HepG2 (cell line): ENCODE measurements around the gene DOK7. TPM values are rescaled to one million over a fixed set of nuclear protein-coding genes. Genes with fewer than 3 reads are reported as not detected.
A peak's percentile ranks its signal among the peaks of the same experiment; 100 is the strongest.

ENCODE experiments used
- BCL6 ChIP-seq: IDR thresholded peaks from 2 replicates; pipeline ENCODE4 v1.6.1; 2016; ENCODE audit warnings: missing genetic modification reagents, missing compliant biosample characterization
- CC2D1A ChIP-seq: sonication (generic); formaldehyde crosslinking; IDR thresholded peaks from 2 replicates; pipeline ENCODE4 v1.8.1; 2023; ENCODE audit warnings: mild to moderate bottlenecking, missing genetic modification reagents
- CEBPB ChIP-seq: IDR thresholded peaks from 2 replicates; pipeline ENCODE4 v1.6.1; 2011; ENCODE audit warnings: low read depth, low read length, improper control_type of control experiment, borderline replicate concordance
- DMAP1 ChIP-seq: IDR thresholded peaks from 2 replicates; pipeline ENCODE4 v1.6.1; 2016
- ELK4 ChIP-seq: sonication (generic); formaldehyde crosslinking; IDR thresholded peaks from 2 replicates; pipeline ENCODE4 v1.9.0; 2021; ENCODE audit warnings: missing genetic modification reagents, borderline replicate concordance
- HOXA9 ChIP-seq: sonication (generic); formaldehyde crosslinking; IDR thresholded peaks from 2 replicates; pipeline ENCODE4 v1.8.1; 2022; ENCODE audit warnings: missing genetic modification reagents, mild to moderate bottlenecking, moderate library complexity, borderline replicate concordance
- IKZF4 ChIP-seq: sonication (generic); formaldehyde crosslinking; IDR thresholded peaks from 2 replicates; pipeline ENCODE4 v1.5.1; 2020; ENCODE audit warnings: borderline replicate concordance, mild to moderate bottlenecking, low read depth, missing genetic modification reagents; ENCODE audit errors: not compliant biosample characterization
- JUND ChIP-seq: sonication (generic); formaldehyde crosslinking; IDR thresholded peaks from 2 replicates; pipeline ENCODE4 v1.8.0; 2022; ENCODE audit warnings: mild to moderate bottlenecking, missing genetic modification reagents
- KDM6A ChIP-seq: IDR thresholded peaks from 2 replicates; pipeline ENCODE4 v1.6.1; 2016; ENCODE audit warnings: low read depth
- KLF6 ChIP-seq: IDR thresholded peaks from 2 replicates; pipeline ENCODE4 v1.8.0; 2016; ENCODE audit warnings: missing biosample characterization, missing genetic modification reagents
- MYC ChIP-seq: sonication (generic); formaldehyde crosslinking; IDR thresholded peaks from 2 replicates; pipeline ENCODE4 v1.9.0; 2021; ENCODE audit warnings: missing genetic modification reagents, borderline replicate concordance
- NCOR1 ChIP-seq: fragments of 200-600 bp; sonication (generic); IDR thresholded peaks from 2 replicates; pipeline ENCODE4 v1.7.0; 2017; ENCODE audit warnings: antibody characterized with exemption, low read length, borderline replicate concordance
- POLR2G ChIP-seq: fragments of 200-400 bp; formaldehyde crosslinking; IDR thresholded peaks from 2 replicates; pipeline ENCODE4 v1.6.1; 2018; ENCODE audit warnings: mild to moderate bottlenecking, low read depth, low read length, moderate library complexity
- RELA ChIP-seq: sonication (generic); formaldehyde crosslinking; IDR thresholded peaks from 2 replicates; pipeline ENCODE4 v1.4.0; 2020; ENCODE audit warnings: missing genetic modification reagents
- SATB2 ChIP-seq: sonication (generic); formaldehyde crosslinking; IDR thresholded peaks from 2 replicates; pipeline ENCODE4 v1.5.0; 2020; ENCODE audit warnings: missing genetic modification reagents
- SOX13 ChIP-seq, 3 experiments: fragments of 450-650 bp in 1 of 3; sonication (generic) in 1 of 3; formaldehyde crosslinking in 1 of 3; IDR thresholded peaks in 2 of 3; conservative IDR thresholded peaks in 1 of 3; 2 replicates each; pipeline versions ENCODE4 v1.5.0 to v1.6.1; 2016 to 2020; ENCODE audit warnings: antibody characterized with exemption in 1 of 3, mild to moderate bottlenecking in 1 of 3, missing compliant biosample characterization in 1 of 3, missing genetic modification reagents in 1 of 3, moderate library complexity in 1 of 3
- TEAD3 ChIP-seq: optimal IDR thresholded peaks from 2 replicates; pipeline ENCODE3; 2016; ENCODE audit warnings: borderline replicate concordance
- TERF1 ChIP-seq: sonication (generic); formaldehyde crosslinking; IDR thresholded peaks from 2 replicates; pipeline ENCODE4 v1.8.0; 2022; ENCODE audit warnings: mild to moderate bottlenecking, missing genetic modification reagents, moderate library complexity
- ZBTB20 ChIP-seq: sonication (generic); formaldehyde crosslinking; IDR thresholded peaks from 2 replicates; pipeline ENCODE4 v1.8.1; 2023; ENCODE audit warnings: missing genetic modification reagents, low read depth, mild to moderate bottlenecking, borderline replicate concordance
- ZBTB25 ChIP-seq: IDR thresholded peaks from 2 replicates; pipeline ENCODE4 v1.6.1; 2018; ENCODE audit warnings: missing genetic modification reagents
- ZNF136 ChIP-seq: sonication (generic); formaldehyde crosslinking; IDR thresholded peaks from 2 replicates; pipeline ENCODE4 v1.8.1; 2022; ENCODE audit warnings: low read depth, mild to moderate bottlenecking, moderate library complexity, missing genetic modification reagents
- ZNF253 ChIP-seq: sonication (generic); formaldehyde crosslinking; IDR thresholded peaks from 2 replicates; pipeline ENCODE4 v1.8.0; 2022; ENCODE audit warnings: mild to moderate bottlenecking, missing genetic modification reagents, borderline replicate concordance
- ZNF274 ChIP-seq: sonication (generic); formaldehyde crosslinking; IDR thresholded peaks from 2 replicates; pipeline ENCODE4 v1.5.1; 2020; ENCODE audit warnings: mild to moderate bottlenecking, missing genetic modification reagents
- ZNF383 ChIP-seq: sonication (generic); formaldehyde crosslinking; IDR thresholded peaks from 2 replicates; pipeline ENCODE4 v1.4.0; 2020; ENCODE audit warnings: missing genetic modification reagents, mild to moderate bottlenecking, borderline replicate concordance
- ZNF530 ChIP-seq: sonication (generic); formaldehyde crosslinking; IDR thresholded peaks from 2 replicates; pipeline ENCODE4 v1.5.0; 2020; ENCODE audit warnings: low read depth, mild to moderate bottlenecking, missing genetic modification reagents
- polyA plus RNA-seq, 8 experiments: library from polyadenylated mRNA; depleted of rRNA in 3 of 8; stranded (reverse) in 7 of 8; unstranded in 1 of 8; fragments of >200 nt; fragmentation: Illumina TruSeq in 4 of 8; extraction: Trizol in 4 of 8; gene quantifications; 2 replicates each; pipeline versions ENCODE4 v1.2.1 to v1.2.3, GENCODE V29; 2011 to 2016; ENCODE audit warnings: low read depth in 4 of 8, missing spikeins in 1 of 8, mixed read lengths in 1 of 8; ENCODE audit not compliant: insufficient read depth in 1 of 8
- total RNA-seq, 5 experiments: library from RNA; depleted of rRNA; stranded (reverse); fragments of >200 nt; fragmentation: Illumina TruSeq; extraction: Trizol; gene quantifications; 2 replicates each; pipeline ENCODE4 v1.2.3, GENCODE V29; 2016; ENCODE audit warnings: low read depth in 1 of 5
- TF ChIP-seq, protein P1 (sequence below): sonication (generic); formaldehyde crosslinking; IDR thresholded peaks from 2 replicates; pipeline ENCODE4 v1.8.0; 2023; ENCODE audit warnings: mild to moderate bottlenecking, missing genetic modification reagents

Gene DOK7
- total and polyA plus RNA-seq, 2 of the 13 experiments (the other 11 are each of a cell fraction or from before 2014, with no cell fraction given) = 0.03 to 0.07 TPM

DNA sequence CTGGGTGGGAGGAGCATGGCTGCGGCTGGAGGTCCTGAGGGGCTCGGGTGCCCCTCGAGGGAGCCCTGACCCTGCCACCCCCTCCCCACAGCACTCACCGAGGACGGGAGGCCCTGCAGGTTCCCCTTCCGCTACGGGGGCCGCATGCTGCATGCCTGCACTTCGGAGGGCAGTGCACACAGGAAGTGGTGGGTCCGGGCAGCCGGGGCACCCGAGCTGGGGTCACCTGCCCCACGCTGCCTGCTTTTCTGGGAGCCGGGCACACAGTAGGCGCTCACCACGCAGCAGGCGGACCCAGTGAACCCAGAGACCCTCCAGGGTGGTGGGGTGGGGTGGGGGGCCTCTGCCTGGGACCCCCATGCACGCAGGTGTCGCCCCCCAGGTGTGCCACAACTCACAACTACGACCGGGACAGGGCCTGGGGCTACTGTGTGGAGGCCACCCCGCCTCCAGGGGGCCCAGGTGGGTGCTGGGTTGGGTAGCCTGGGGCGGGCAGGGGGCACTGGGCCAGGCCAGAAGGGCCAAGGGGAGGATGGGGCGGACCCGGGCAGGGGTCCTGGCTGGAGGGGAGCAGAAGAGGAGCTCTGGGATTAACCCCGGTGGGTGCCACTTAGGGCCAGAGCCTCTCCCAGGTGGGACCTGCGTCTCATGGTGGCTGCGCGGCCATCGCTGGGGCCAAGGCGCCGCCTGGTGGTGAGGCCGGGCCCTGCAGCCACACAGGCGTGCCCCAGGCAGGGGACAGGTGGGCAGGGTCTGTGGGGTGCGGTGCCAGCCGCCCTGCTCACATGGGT is 20.0 kb upstream of the DOK7 start (continued):
- no peak for TF ChIP-seq BCL6
- peak; percentile 59 for TF ChIP-seq TEAD3 (CRISPR knock-in tag)
- TF ChIP-seq IKZF4 (CRISPR knock-in tag) = peak; percentile 0
- TF ChIP-seq ZNF136 = no peak
- no peak for TF ChIP-seq ZBTB25 (CRISPR knock-in tag)
- TF ChIP-seq MYC (CRISPR knock-in tag) = peak; percentile 56
- no peak for TF ChIP-seq ZNF274
- TF ChIP-seq ZBTB20 (CRISPR knock-in tag) = peak; percentile 17
- no peak for TF ChIP-seq NCOR1
- no peak; the same call in 1 of the 2 replicates for TF ChIP-seq KDM6A (CRISPR knock-in tag)
- TF ChIP-seq ZNF383 (CRISPR knock-in tag) = no peak
- TF ChIP-seq, protein P1, sequence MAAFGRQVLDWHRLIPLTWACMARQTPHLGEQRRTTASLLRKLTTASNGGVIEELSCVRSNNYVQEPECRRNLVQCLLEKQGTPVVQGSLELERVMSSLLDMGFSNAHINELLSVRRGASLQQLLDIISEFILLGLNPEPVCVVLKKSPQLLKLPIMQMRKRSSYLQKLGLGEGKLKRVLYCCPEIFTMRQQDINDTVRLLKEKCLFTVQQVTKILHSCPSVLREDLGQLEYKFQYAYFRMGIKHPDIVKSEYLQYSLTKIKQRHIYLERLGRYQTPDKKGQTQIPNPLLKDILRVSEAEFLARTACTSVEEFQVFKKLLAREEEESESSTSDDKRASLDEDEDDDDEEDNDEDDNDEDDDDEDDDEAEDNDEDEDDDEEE (CRISPR knock-in tag) = no peak
- no peak for TF ChIP-seq TERF1 (CRISPR knock-in tag)
- no peak for TF ChIP-seq RELA (CRISPR knock-in tag)
- 0 out of 2 replicates have a peak, but pooled peaks have one; percentile 78 for TF ChIP-seq SATB2 (CRISPR knock-in tag)
- TF ChIP-seq ZNF253 (CRISPR knock-in tag) = no peak
- TF ChIP-seq CEBPB = no peak
- TF ChIP-seq DMAP1 = 0 out of 2 replicates have a peak, but pooled peaks have one; percentile 12
- no peak for TF ChIP-seq ELK4
- TF ChIP-seq CC2D1A (CRISPR knock-in tag) = no peak
- TF ChIP-seq HOXA9 = no peak
- 0 out of 2 replicates have a peak, but pooled peaks have one; percentile 18 for TF ChIP-seq ZNF530 (CRISPR knock-in tag)
- no peak for TF ChIP-seq JUND (CRISPR knock-in tag)
- 0 out of 2 replicates have a peak, but pooled peaks have one; percentile 1 for TF ChIP-seq KLF6 (CRISPR knock-in tag)
- TF ChIP-seq POLR2G = peak; percentile 33
- TF ChIP-seq SOX13 (IDR thresholded peaks at IDR 0.05) = no peak
- no peak for TF ChIP-seq SOX13 (CRISPR knock-in tag; conservative IDR thresholded peaks at IDR 0.05 in 1 of 2, IDR thresholded peaks at IDR 0.05 in 1 of 2)
